Aorta (tissue), 5 donors: ENCODE results near the gene TTLL5. TPM values are rescaled to one million over a fixed set of nuclear protein-coding genes. Genes with fewer than 3 reads are reported as not detected.

ENCODE experiments used
- ATAC-seq: fragments of 200-7000 bp; cut with Tn5 transposase; one replicate; pipeline ENCODE4 v1.9.1; 2022; ENCODE audit warnings: moderate library complexity; ENCODE audit not compliant: low FRiP score
- DNase-seq, 2 donors: peaks; one replicate each; pipeline ENCODE4 v3.0.0-alpha.2; 2020
- H3K27ac ChIP-seq, 2 donors: one replicate each; pipeline ENCODE4 v1.5.1; 2013; ENCODE audit warnings: low read length in 2 of 2, mild to moderate bottlenecking in 2 of 2, moderate library complexity in 2 of 2, control low read depth in 1 of 2, inconsistent platforms in 1 of 2, low read depth in 1 of 2
- H3K27me3 ChIP-seq, 2 donors: one replicate each; pipeline ENCODE4 v1.6.1; 2013; ENCODE audit warnings: control low read depth in 1 of 2, low read length in 1 of 2, mild to moderate bottlenecking in 1 of 2, moderate library complexity in 1 of 2; ENCODE audit not compliant: insufficient read depth in 2 of 2, control insufficient read depth in 1 of 2
- H3K36me3 ChIP-seq, 2 donors: one replicate each; pipeline ENCODE4 v1.6.1; 2013; ENCODE audit warnings: control low read depth in 1 of 2, low read length in 1 of 2, mild to moderate bottlenecking in 1 of 2; ENCODE audit not compliant: insufficient read depth in 2 of 2, control insufficient read depth in 1 of 2
- H3K4me1 ChIP-seq, 2 donors: one replicate each; pipeline ENCODE4 v1.6.1; 2013; ENCODE audit warnings: low read length in 2 of 2, control low read depth in 1 of 2, mild to moderate bottlenecking in 1 of 2, moderate library complexity in 1 of 2; ENCODE audit not compliant: insufficient read depth in 2 of 2, control insufficient read depth in 1 of 2
- H3K4me3 ChIP-seq, 2 donors: one replicate each; pipeline ENCODE4 v1.5.1; 2013; ENCODE audit warnings: low read length in 2 of 2, control low read depth in 1 of 2, mild to moderate bottlenecking in 1 of 2
- H3K9me3 ChIP-seq: one replicate; pipeline ENCODE4 v1.6.1; 2013; ENCODE audit warnings: mild to moderate bottlenecking, low read length; ENCODE audit not compliant: control insufficient read depth
- WGBS, 2 donors: extraction: QIAGEN DNeasy Blood & Tissue Kit; methylation state at CpG; one replicate each; pipeline ENCODE4 v1.1.7; 2013; 5-methylcytosine and 5-hydroxymethylcytosine counted together
- intact Hi-C, 2 donors: fragments of 100-400 bp; cut with DNase I; formaldehyde crosslinking; loops; one replicate each; pipeline versions ENCODE4 v1.14.2 to v1.15.0; 2022
- polyA plus RNA-seq, 2 donors: library from polyadenylated mRNA; stranded (reverse); fragments of 200-250 nt; gene quantifications; one replicate each; pipeline ENCODE4 v1.2.3, GENCODE V29; 2013
- total RNA-seq, 2 donors: library from RNA; stranded (reverse); fragmentation: NEBNext Ultra II Directional; extraction: Animal tissue kit (Norgen Biotek cat#: 25700); gene quantifications; one replicate each; pipeline ENCODE4 v1.2.1, GENCODE V29; 2021
- donor health status: healthy with polysubstance abuse.
- donor health status: Bipolar disorder and iron deficiency.
- donor health status: DM: no; HTN: no; CAD: no.
- donor health status: DM: no; HTN: no; CAD: no.
- donor health status: DM: yes; HTN: yes; CAD: no.

Gene TTLL5
- total and polyA plus RNA-seq, 4 donors = 7.7 to 40.8 (median 22.8) TPM

- peak; percentile 46 for ATAC-seq
- Histone ChIP-seq H3K36me3 (peaks cover 4 to 8% of the 10 kb centered on the region in 2 donors), H3K27me3 (no peaks in the 10 kb centered on the region), H3K4me3 (no peak overlapping the region), H3K9me3 (no peaks in the 10 kb centered on the region), H3K4me1 (no peaks in the 10 kb centered on the region), H3K27ac (no peak overlapping the region)
- intact Hi-C loops = no loop called here
- 88 to 93% methylated on average over 6 of the region's 6 CpGs for WGBS, 2 donors
- no peak for DNase-seq
These were observed 14.3 kb upstream of the TTLL5 start for GRCh38 chr14:75646762-75647161.

- intact Hi-C loops = no loop called here
- ATAC-seq = no peak
These were observed 13.4 kb upstream of the TTLL5 start for GRCh38 chr14:75647640-75648039.

GRCh38 chr14:75648066-75648838, 12.8 kb upstream of the TTLL5 start:
- 26 to 33% methylated on average over 9 of the region's 9 CpGs for WGBS, 2 donors
- H3K4me3 ChIP-seq = no peak overlapping the region
- no peak overlapping the region for H3K27ac ChIP-seq
- no peaks in the 10 kb centered on the region for H3K9me3 ChIP-seq
- intact Hi-C loops = no loop called here
- H3K4me1 ChIP-seq = no peaks in the 10 kb centered on the region
- no peaks in the 10 kb centered on the region for H3K27me3 ChIP-seq
- peaks cover 4 to 8% of the 10 kb centered on the region in 2 donors for H3K36me3 ChIP-seq
- DNase-seq (no peak), ATAC-seq (peak; percentile 40)

More at GRCh38 chr14:75647640-75648039, 13.4 kb upstream of the TTLL5 start:
- WGBS, 2 donors = 68 to 74% methylated on average over 3 of the region's 3 CpGs
- no peak for DNase-seq
- no peak overlapping the region for H3K27ac ChIP-seq
- no peak overlapping the region for H3K4me3 ChIP-seq
- no peaks in the 10 kb centered on the region for H3K27me3 ChIP-seq
- no peaks in the 10 kb centered on the region for H3K9me3 ChIP-seq
- no peaks in the 10 kb centered on the region for H3K4me1 ChIP-seq
- peaks cover 4 to 8% of the 10 kb centered on the region in 2 donors for H3K36me3 ChIP-seq

GRCh38 chr14:75649337-75649736, 11.7 kb upstream of the TTLL5 start:
- no peaks in the 10 kb centered on the region for H3K27me3 ChIP-seq
- H3K27ac ChIP-seq = no peak overlapping the region
- H3K9me3 ChIP-seq = no peaks in the 10 kb centered on the region
- DNase-seq (no peak), ATAC-seq (no peak)
- peaks cover 4 to 8% of the 10 kb centered on the region in 2 donors for H3K36me3 ChIP-seq
- intact Hi-C loops = no loop called here
- WGBS, 2 donors = 96 to 100% methylated on average over 1 of the region's 1 CpG
- H3K4me1 ChIP-seq = no peaks in the 10 kb centered on the region
- no peak overlapping the region for H3K4me3 ChIP-seq

GRCh38 chr14:75649773-75650172, 11.3 kb upstream of the TTLL5 start:
- Histone ChIP-seq H3K27ac (no peak overlapping the region), H3K36me3 (peaks cover 4 to 8% of the 10 kb centered on the region in 2 donors), H3K4me1 (no peaks in the 10 kb centered on the region), H3K4me3 (no peak overlapping the region), H3K27me3 (no peaks in the 10 kb centered on the region), H3K9me3 (no peaks in the 10 kb centered on the region)
- intact Hi-C loops = no loop called here
- 93 to 97% methylated on average over 1 of the region's 1 CpG for WGBS, 2 donors
- ATAC-seq (no peak), DNase-seq (no peak)

GRCh38 chr14:75650253-75651058, 10.6 kb upstream of the TTLL5 start:
- Histone ChIP-seq H3K4me3 (no peak overlapping the region), H3K27ac (no peak overlapping the region), H3K27me3 (no peaks in the 10 kb centered on the region), H3K9me3 (no peaks in the 10 kb centered on the region), H3K4me1 (no peaks in the 10 kb centered on the region), H3K36me3 (peaks cover 4 to 8% of the 10 kb centered on the region in 2 donors)
- 87 to 92% methylated on average over 5 of the region's 5 CpGs for WGBS, 2 donors
- DNase-seq (no peak), ATAC-seq (no peak)
- intact Hi-C loops = no loop called here

- WGBS, 2 donors = 98 to 100% methylated on average over 1 of the region's 1 CpG
- H3K27ac ChIP-seq = no peak overlapping the region
- intact Hi-C loops = loop anchor here in 1 of 2 donors (2.0 kb wide), 1 partner anchor 75 kb away; the partner anchor contains the start of gene FLVCR2
- DNase-seq (no peak), ATAC-seq (no peak)
- H3K9me3 ChIP-seq = no peaks in the 10 kb centered on the region
- peaks cover 9 to 11% of the 10 kb centered on the region in 2 donors for H3K36me3 ChIP-seq
- H3K4me3 ChIP-seq = no peak overlapping the region
- H3K27me3 ChIP-seq = no peaks in the 10 kb centered on the region
- H3K4me1 ChIP-seq = no peaks in the 10 kb centered on the region
These were observed 7.5 kb upstream of the TTLL5 start for GRCh38 chr14:75653563-75653962.

GRCh38 chr14:75654127-75654732, 6.8 kb upstream of the TTLL5 start:
- peak; percentile 83 to 92 for DNase-seq
- intact Hi-C loops = loop anchor here in 1 of 2 donors (1.0 kb wide), 1 partner anchor 76 kb away; the partner anchor contains the start of gene FLVCR2

More at GRCh38 chr14:75654127-75654732, 6.8 kb upstream of the TTLL5 start:
- H3K4me3 ChIP-seq = no peak overlapping the region
- H3K36me3 ChIP-seq = peaks cover 9 to 11% of the 10 kb centered on the region in 2 donors
- no peaks in the 10 kb centered on the region for H3K4me1 ChIP-seq
- no peaks in the 10 kb centered on the region for H3K27me3 ChIP-seq
- no peak overlapping the region for H3K27ac ChIP-seq
- WGBS, 2 donors = 5 to 8% methylated on average over 4 of the region's 4 CpGs
- ATAC-seq = peak; percentile 91
- H3K9me3 ChIP-seq = no peaks in the 10 kb centered on the region
